MCF 10A (cell line): ENCODE measurements around the gene ACE. TPM values are rescaled to one million over a fixed set of nuclear protein-coding genes. Genes with fewer than 3 reads are reported as not detected.
A peak's percentile ranks its signal among the peaks of the same experiment; 100 is the strongest.

Experiments
- BruUV-seq: library from RNA; stranded (reverse); fragments of 400-500 nt; replicated peaks from 2 replicates; lab custom pipeline; 2021; lab: Mats Ljungman, UMichigan
- CTCF ChIA-PET: fragments of 300-600 bp; sonication (Branson Sonifier 250); formaldehyde crosslinking; extraction: SDS; loops from one replicate; lab custom pipeline; 2021; ENCODE audit warnings: antibody characterized with exemption, inconsistent platforms; lab: Yijun Ruan, JAX
- POLR2A ChIA-PET: fragments of 300-600, 350-650 bp; sonication (Branson Sonifier 250); formaldehyde crosslinking; extraction: SDS; loops from one replicate; lab custom pipeline; 2020; ENCODE audit warnings: antibody characterized with exemption, inconsistent platforms; lab: Yijun Ruan, JAX
- DNase-seq: peaks from one replicate; pipeline ENCODE4 v3.0.0-alpha.2; 2018; ENCODE audit not compliant: unreplicated experiment
- H3K27ac Mint-ChIP-seq: one replicate; pipeline ENCODE4 v1.8.0; 2022; ENCODE audit warnings: mild to moderate bottlenecking, low read depth, mixed read lengths; ENCODE audit not compliant: unreplicated experiment
- H3K27me3 Mint-ChIP-seq: one replicate; pipeline ENCODE4 v1.8.0; 2022; ENCODE audit warnings: mixed read lengths; ENCODE audit not compliant: insufficient read depth, unreplicated experiment
- H3K36me3 Mint-ChIP-seq: one replicate; pipeline ENCODE4 v1.8.0; 2022; ENCODE audit warnings: mild to moderate bottlenecking, moderate library complexity, mixed read lengths; ENCODE audit not compliant: insufficient read depth, unreplicated experiment
- H3K4me1 Mint-ChIP-seq: one replicate; pipeline ENCODE4 v1.8.0; 2022; ENCODE audit warnings: mixed read lengths; ENCODE audit not compliant: insufficient read depth, unreplicated experiment
- H3K4me3 Mint-ChIP-seq: one replicate; pipeline ENCODE4 v1.8.0; 2022; ENCODE audit warnings: mild to moderate bottlenecking, moderate library complexity, mixed read lengths; ENCODE audit not compliant: unreplicated experiment
- H3K9me3 Mint-ChIP-seq: one replicate; pipeline ENCODE4 v1.8.0; 2022; ENCODE audit warnings: mixed read lengths; ENCODE audit not compliant: unreplicated experiment
- intact Hi-C: fragments of 100-400 bp; cut with micrococcal nuclease; formaldehyde crosslinking; loops from 2 replicates; pipeline ENCODE4 v1.14.1; 2022
- total RNA-seq: library from RNA; stranded (reverse); gene quantifications from 2 replicates; pipeline ENCODE4 v1.2.3, GENCODE V29; 2022
- TF ChIP-seq, protein P1 (sequence below): fragments of 200-600 bp; IDR thresholded peaks from one replicate; pipeline ENCODE4 v1.8.0; 2022; ENCODE audit warnings: antibody characterized with exemption, mild to moderate bottlenecking; ENCODE audit not compliant: unreplicated experiment

The ACE gene
- total RNA-seq, 1 experiment from 2014 or later, result 0.30 TPM

DNA sequence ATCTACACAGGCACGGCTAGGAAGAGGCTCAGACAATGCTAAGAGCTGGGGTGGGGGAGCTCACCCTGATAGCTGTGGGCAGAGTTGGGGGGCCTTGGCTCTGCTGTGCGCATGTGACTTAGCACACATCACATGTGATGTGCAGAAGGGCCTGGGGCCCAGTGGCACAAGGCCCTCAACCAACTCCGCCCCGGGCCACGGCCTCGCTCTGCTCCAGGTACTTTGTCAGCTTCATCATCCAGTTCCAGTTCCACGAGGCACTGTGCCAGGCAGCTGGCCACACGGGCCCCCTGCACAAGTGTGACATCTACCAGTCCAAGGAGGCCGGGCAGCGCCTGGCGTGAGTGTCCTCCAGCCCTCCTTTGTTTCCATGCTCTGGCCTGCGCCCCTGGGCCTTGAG, 19.3 kb downstream of the ACE start:
- TF ChIP-seq, protein P1, sequence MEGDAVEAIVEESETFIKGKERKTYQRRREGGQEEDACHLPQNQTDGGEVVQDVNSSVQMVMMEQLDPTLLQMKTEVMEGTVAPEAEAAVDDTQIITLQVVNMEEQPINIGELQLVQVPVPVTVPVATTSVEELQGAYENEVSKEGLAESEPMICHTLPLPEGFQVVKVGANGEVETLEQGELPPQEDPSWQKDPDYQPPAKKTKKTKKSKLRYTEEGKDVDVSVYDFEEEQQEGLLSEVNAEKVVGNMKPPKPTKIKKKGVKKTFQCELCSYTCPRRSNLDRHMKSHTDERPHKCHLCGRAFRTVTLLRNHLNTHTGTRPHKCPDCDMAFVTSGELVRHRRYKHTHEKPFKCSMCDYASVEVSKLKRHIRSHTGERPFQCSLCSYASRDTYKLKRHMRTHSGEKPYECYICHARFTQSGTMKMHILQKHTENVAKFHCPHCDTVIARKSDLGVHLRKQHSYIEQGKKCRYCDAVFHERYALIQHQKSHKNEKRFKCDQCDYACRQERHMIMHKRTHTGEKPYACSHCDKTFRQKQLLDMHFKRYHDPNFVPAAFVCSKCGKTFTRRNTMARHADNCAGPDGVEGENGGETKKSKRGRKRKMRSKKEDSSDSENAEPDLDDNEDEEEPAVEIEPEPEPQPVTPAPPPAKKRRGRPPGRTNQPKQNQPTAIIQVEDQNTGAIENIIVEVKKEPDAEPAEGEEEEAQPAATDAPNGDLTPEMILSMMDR, result no peak
- intact Hi-C loops, result no loop called here
- no peak for DNase-seq
- H3K27me3 Mint-ChIP-seq, result peaks cover 12% of the 10 kb centered on the region
- ChIA-PET POLR2A (no interaction called here), CTCF (interaction anchor here (0.6 to 4.6 kb wide), 4 partner anchors 17 to 296 kb away, joined by 3 to 27 read pairs (median 4); no protein-coding TSS in a partner anchor)
- H3K9me3 Mint-ChIP-seq, result no peaks in the 10 kb centered on the region
- BruUV-seq, result no TSS peak
- H3K4me3 Mint-ChIP-seq, result no peak overlapping the region
- no peaks in the 10 kb centered on the region for H3K36me3 Mint-ChIP-seq
- no peaks in the 10 kb centered on the region for H3K4me1 Mint-ChIP-seq
- H3K27ac Mint-ChIP-seq, result no peak overlapping the region

GRCh38 chr17:63496663-63497400, 20.0 kb downstream of the ACE start:
- H3K27me3 Mint-ChIP-seq, result peaks cover 18% of the 10 kb centered on the region
- CTCF ChIA-PET, result interaction anchor here (1.3 to 4.6 kb wide), 2 partner anchors 17 to 71 kb away, joined by 5 to 27 read pairs; no protein-coding TSS in a partner anchor
- H3K27ac Mint-ChIP-seq, result no peak overlapping the region
- no peak for DNase-seq
- no peak overlapping the region for H3K4me3 Mint-ChIP-seq
- H3K36me3 Mint-ChIP-seq, result no peaks in the 10 kb centered on the region
- intact Hi-C loops, result no loop called here
- POLR2A ChIA-PET, result no interaction called here
- H3K9me3 Mint-ChIP-seq, result no peaks in the 10 kb centered on the region
- TF ChIP-seq, protein P1, result no peak
- no TSS peak for BruUV-seq
- H3K4me1 Mint-ChIP-seq, result no peaks in the 10 kb centered on the region

GRCh38 chr17:63497708-63498483, 21.0 kb downstream of the ACE start:
- intact Hi-C loops, result no loop called here
- H3K4me1 Mint-ChIP-seq, result no peaks in the 10 kb centered on the region
- DNase-seq, result peak; percentile 18
- no peaks in the 10 kb centered on the region for H3K36me3 Mint-ChIP-seq
- CTCF ChIA-PET, result interaction anchor here (4.6 kb wide), 1 partner anchor 18 kb away, joined by 27 read pairs; no protein-coding TSS in a partner anchor
- TF ChIP-seq, protein P1, result no peak
- H3K27ac Mint-ChIP-seq, result no peak overlapping the region
- peaks cover 29% of the 10 kb centered on the region for H3K27me3 Mint-ChIP-seq
- no peak overlapping the region for H3K4me3 Mint-ChIP-seq
- H3K9me3 Mint-ChIP-seq, result no peaks in the 10 kb centered on the region
- no TSS peak for BruUV-seq
- POLR2A ChIA-PET, result interaction anchor here (0.9 kb wide), 1 partner anchor 53 kb away, joined by 6 read pairs; no protein-coding TSS in a partner anchor
